ENCODE data around the gene ARRDC2. TPM values are rescaled to one million over a fixed set of nuclear protein-coding genes. Genes with fewer than 3 reads are reported as not detected.

Gene ARRDC2
- 10 to 100 TPM; 31.9 to 64.6 (median 47.5) TPM for total RNA-seq

DNA sequence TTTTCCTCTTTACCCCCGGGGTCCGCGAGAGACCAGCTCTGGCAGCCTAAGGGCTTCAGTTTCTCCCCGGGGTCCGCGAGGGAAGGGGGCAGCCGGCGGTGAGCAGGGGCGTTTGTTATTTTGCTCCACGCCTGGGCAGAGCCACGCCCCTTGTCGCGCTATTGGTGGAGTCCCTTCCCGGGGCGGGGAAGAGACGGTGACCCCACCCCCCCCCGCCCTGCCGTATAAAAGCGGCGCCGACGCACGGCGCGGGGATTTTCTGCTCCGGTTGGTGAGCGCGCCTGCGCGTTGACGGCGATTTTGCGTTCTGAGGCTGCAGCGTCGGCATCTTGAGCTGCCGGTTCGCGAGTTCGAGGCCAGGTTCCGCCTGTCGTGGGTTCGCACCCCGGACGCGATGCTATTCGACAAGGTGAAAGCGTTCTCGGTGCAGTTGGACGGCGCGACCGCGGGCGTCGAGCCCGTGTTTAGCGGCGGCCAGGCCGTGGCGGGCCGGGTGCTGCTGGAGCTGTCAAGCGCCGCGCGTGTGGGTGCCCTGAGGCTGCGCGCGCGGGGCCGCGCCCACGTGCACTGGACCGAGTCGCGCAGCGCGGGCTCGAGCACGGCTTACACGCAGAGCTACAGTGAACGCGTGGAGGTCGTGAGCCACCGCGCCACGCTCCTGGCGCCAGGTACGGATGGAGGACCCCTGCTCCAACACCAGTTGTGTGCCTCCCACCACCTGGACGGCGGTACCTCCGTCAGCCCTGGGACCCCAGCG, at the start of gene ARRDC2:
TSS of gene ARRDC2 (plus strand) at position 254 of the 757 bp plus-strand sequence. CDS start at position 395, 141 bp downstream.
- peak; percentile 86 for ATAC-seq
- TF ChIP-seq POLR2A (IDR thresholded peaks at IDR 0.05) (peak; percentile 38 to 43), EP300 (IDR thresholded peaks at IDR 0.05) (no peak), POLR2AphosphoS5 (IDR thresholded peaks at IDR 0.05) (peak; percentile 51)
- TF ChIP-seq, protein P1, sequence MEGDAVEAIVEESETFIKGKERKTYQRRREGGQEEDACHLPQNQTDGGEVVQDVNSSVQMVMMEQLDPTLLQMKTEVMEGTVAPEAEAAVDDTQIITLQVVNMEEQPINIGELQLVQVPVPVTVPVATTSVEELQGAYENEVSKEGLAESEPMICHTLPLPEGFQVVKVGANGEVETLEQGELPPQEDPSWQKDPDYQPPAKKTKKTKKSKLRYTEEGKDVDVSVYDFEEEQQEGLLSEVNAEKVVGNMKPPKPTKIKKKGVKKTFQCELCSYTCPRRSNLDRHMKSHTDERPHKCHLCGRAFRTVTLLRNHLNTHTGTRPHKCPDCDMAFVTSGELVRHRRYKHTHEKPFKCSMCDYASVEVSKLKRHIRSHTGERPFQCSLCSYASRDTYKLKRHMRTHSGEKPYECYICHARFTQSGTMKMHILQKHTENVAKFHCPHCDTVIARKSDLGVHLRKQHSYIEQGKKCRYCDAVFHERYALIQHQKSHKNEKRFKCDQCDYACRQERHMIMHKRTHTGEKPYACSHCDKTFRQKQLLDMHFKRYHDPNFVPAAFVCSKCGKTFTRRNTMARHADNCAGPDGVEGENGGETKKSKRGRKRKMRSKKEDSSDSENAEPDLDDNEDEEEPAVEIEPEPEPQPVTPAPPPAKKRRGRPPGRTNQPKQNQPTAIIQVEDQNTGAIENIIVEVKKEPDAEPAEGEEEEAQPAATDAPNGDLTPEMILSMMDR (IDR thresholded peaks at IDR 0.05), result no peak
- H3K36me3 ChIP-seq, result peaks cover 0 to 53% of the 10 kb centered on the region in 2 donors
- H3K4me1 ChIP-seq, result peaks cover 0 to 54% (median 3%) of the 10 kb centered on the region in 3 donors
- peak within 1 kb of the TSS; percentile 81 to 94 (median 88) for H3K27ac ChIP-seq
- no peaks in the 10 kb centered on the region for H3K9me3 ChIP-seq
- peak within 1 kb of the TSS; percentile 63 to 70 for H3K4me3 ChIP-seq
- no peaks in the 10 kb centered on the region for H3K27me3 ChIP-seq
- WGBS, 2 donors (ENCODE audit: low coverage in 1 of 2), result no CpG with 5 or more reads among the region's 92 CpGs

DNA sequence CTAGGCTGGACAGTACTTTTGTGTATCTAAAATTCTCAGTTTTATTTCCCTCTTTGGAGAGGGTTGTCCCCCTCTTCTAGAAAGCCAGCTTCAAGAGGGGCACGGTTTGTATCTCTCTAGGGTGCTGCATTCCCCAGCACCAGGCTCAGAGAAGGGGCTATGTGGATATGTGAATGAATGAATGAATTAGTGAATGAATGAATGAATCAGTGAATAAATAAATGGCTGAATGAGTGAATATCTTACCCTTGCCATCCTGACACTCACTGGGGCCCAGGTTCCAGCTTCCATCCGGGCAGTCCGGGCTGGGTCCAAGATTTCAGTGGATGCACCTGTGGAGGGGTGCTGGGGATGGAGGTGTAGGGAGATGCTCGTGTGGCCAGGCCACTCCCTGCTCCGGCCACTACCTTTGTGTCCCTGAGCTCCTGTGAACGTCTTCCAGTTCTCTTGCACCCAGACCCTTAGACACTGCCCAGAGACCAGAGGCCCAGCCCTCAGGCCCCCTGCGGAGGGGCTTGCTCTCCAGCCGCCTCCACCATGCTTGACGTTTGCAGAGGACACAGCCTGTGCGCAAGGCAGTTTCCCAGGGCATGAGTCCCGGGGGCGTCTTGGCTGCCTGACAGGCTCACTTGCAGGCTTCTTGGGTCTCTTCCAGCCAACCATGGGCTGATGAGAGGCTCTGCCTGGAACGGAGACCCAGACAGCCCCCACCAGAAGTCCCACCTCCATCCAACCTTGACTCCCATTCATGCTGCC, 43.9 kb upstream of the ARRDC2 start:
- no peak for ATAC-seq
- Histone ChIP-seq H3K4me1 (peaks cover 0 to 13% (median 0%) of the 10 kb centered on the region in 3 donors), H3K4me3 (no peak overlapping the region), H3K9me3 (no peaks in the 10 kb centered on the region), H3K36me3 (no peaks in the 10 kb centered on the region), H3K27me3 (peaks cover 93% of the 10 kb centered on the region), H3K27ac (no peak overlapping the region)
- TF ChIP-seq POLR2A (IDR thresholded peaks at IDR 0.05), result no peak
- TF ChIP-seq, protein P1 (IDR thresholded peaks at IDR 0.05), result no peak
- TF ChIP-seq EP300 (IDR thresholded peaks at IDR 0.05), result no peak
- TF ChIP-seq POLR2AphosphoS5 (IDR thresholded peaks at IDR 0.05), result no peak
- 57 to 58% methylated on average over 1 to 5 of the region's 13 CpGs for WGBS, 2 donors (ENCODE audit: low coverage in 1 of 2)

GRCh38 chr19:17965370-17966128, 42.4 kb upstream of the ARRDC2 start:
- peaks cover 90% of the 10 kb centered on the region for H3K27me3 ChIP-seq
- 43 to 100% methylated on average over 1 to 3 of the region's 11 CpGs for WGBS, 2 donors (ENCODE audit: low coverage in 1 of 2)
- H3K4me1 ChIP-seq, result peaks cover 0 to 13% (median 0%) of the 10 kb centered on the region in 3 donors
- no peak for ATAC-seq
- no peak overlapping the region for H3K27ac ChIP-seq
- no peak for TF ChIP-seq POLR2A (IDR thresholded peaks at IDR 0.05)
- no peak for TF ChIP-seq EP300 (IDR thresholded peaks at IDR 0.05)
- TF ChIP-seq, protein P1 (IDR thresholded peaks at IDR 0.05), result no peak
- TF ChIP-seq POLR2AphosphoS5 (IDR thresholded peaks at IDR 0.05), result no peak
- no peaks in the 10 kb centered on the region for H3K9me3 ChIP-seq
- H3K36me3 ChIP-seq, result no peaks in the 10 kb centered on the region
- H3K4me3 ChIP-seq, result no peak overlapping the region

DNA sequence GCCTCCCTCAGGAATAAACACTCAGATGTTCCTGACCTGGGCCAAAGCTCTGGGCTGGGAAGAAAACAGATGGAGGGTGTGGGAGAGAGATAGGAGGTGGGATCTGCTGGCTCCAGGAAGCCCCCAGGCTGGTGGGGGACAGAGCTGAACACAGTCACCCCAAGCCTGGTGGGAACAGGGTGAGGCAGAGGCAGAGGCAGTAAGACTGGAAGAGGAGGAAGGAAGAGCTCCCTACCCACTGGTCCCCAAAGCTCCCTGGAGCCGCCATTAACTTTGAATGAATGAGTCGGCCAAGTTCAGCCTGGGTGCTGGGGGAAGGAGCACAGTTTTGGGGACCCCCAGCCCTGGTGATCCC, 41.9 kb upstream of the ARRDC2 start:
- H3K27me3 ChIP-seq, result peaks cover 95% of the 10 kb centered on the region
- TF ChIP-seq POLR2AphosphoS5 (IDR thresholded peaks at IDR 0.05), result no peak
- TF ChIP-seq, protein P1 (IDR thresholded peaks at IDR 0.05), result no peak
- TF ChIP-seq EP300 (IDR thresholded peaks at IDR 0.05), result no peak
- no peak for TF ChIP-seq POLR2A (IDR thresholded peaks at IDR 0.05)
- H3K36me3 ChIP-seq, result no peaks in the 10 kb centered on the region
- no peak overlapping the region for H3K4me3 ChIP-seq
- WGBS, 2 donors (ENCODE audit: low coverage in 1 of 2), result 63 to 67% methylated on average over 1 of the region's 2 CpGs
- H3K27ac ChIP-seq, result no peak overlapping the region
- ATAC-seq, result no peak
- no peaks in the 10 kb centered on the region for H3K9me3 ChIP-seq
- peaks cover 0 to 13% (median 0%) of the 10 kb centered on the region in 3 donors for H3K4me1 ChIP-seq

Measured in gastroesophageal sphincter (tissue), 4 donors.